RWPE2 (cell line): ENCODE data around the gene CAPS.

ENCODE experiments used
- ATAC-seq: fragments of 200-7000 bp; cut with Tn5 transposase; 3 replicates; pipeline ENCODE4 v1.9.1; 2021; ENCODE audit warnings: low read depth
- DNase-seq: peaks from one replicate; pipeline ENCODE4 v3.0.0-alpha.2; 2020; ENCODE audit warnings: low spot score
- H3K27ac ChIP-seq: fragments of 450-650 bp; 2 replicates; pipeline ENCODE4 v1.5.1; 2017; ENCODE audit warnings: mild to moderate bottlenecking; ENCODE audit not compliant: poor library complexity, severe bottlenecking
- H3K27me3 ChIP-seq: fragments of 250-450 bp; sonication (Bioruptor Pico); 2 replicates; pipeline ENCODE4 v1.5.1; 2021; ENCODE audit warnings: mild to moderate bottlenecking, moderate library complexity; ENCODE audit not compliant: insufficient read depth, poor library complexity, severe bottlenecking
- H3K36me3 ChIP-seq: fragments of 250-450 bp; sonication (Bioruptor Pico); 2 replicates; pipeline ENCODE4 v1.5.1; 2020; ENCODE audit warnings: low read depth, mild to moderate bottlenecking, moderate library complexity
- H3K4me1 ChIP-seq: fragments of 250-450 bp; sonication (Bioruptor Pico); 2 replicates; pipeline ENCODE4 v1.5.1; 2021; ENCODE audit warnings: mild to moderate bottlenecking, moderate library complexity; ENCODE audit not compliant: insufficient read depth, poor library complexity, severe bottlenecking
- H3K4me3 ChIP-seq: fragments of 250-450 bp; sonication (Bioruptor Pico); 2 replicates; pipeline ENCODE4 v1.5.1; 2021; ENCODE audit warnings: mild to moderate bottlenecking, moderate library complexity; ENCODE audit not compliant: severe bottlenecking
- H3K9me3 ChIP-seq: fragments of 250-450 bp; sonication (Bioruptor Pico); 2 replicates; pipeline ENCODE4 v1.5.1; 2021; ENCODE audit warnings: mild to moderate bottlenecking, moderate library complexity; ENCODE audit not compliant: severe bottlenecking
- CTCF ChIP-seq: fragments of 450-650 bp; IDR thresholded peaks from one replicate; pipeline ENCODE4 v1.5.1; 2017; ENCODE audit warnings: mild to moderate bottlenecking, moderate library complexity; ENCODE audit not compliant: poor library complexity, severe bottlenecking

The CAPS gene

DNA sequence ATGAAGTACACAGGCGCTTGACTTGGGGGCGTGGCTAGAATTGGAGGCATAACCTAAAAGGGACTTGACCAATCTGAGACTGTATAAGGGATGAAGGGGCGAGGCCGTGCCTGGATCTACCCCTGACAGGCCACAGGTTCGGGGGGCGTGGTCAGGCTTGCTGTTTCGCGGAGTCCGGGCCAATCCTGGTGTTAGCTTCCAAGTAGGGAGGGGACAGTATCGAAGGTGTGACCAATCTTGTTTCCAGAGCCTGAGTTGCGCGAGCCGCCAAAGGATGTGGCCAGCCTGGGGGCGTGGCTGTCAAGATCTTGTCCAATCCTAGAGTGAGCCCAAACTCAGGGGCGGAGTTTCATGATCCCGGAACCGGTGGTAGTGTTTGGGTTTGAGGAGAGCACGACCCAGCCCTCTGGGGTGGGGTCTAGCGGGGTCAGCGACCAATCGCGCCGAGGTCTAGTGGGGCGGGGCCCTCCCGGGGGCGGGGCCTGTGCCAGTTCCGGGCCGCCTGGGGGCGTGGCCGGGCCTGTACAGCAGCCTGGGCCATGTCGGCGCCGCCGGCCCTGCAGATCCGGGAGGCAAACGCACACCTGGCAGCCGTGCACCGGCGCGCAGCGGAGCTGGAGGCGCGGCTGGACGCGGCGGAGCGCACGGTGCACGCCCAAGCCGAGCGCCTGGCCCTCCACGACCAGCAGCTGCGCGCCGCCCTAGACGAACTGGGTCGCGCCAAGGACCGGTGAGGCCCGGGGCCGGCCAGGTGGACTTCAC is 9.5 kb upstream of the CAPS start, which contains the start of gene VMAC:
TSS of gene VMAC (plus strand) at position 521 of the 762 bp plus-strand sequence. CDS start at position 540, 19 bp downstream.
- Histone ChIP-seq H3K27me3 (no peaks in the 10 kb centered on the region), H3K36me3 (peaks cover 14% of the 10 kb centered on the region), H3K9me3 (no peaks in the 10 kb centered on the region), H3K4me3 (peak within 1 kb of the TSS; percentile 97), H3K27ac (peak within 1 kb of the TSS; percentile 80), H3K4me1 (peaks cover 3% of the 10 kb centered on the region)
- peak; percentile 87 for ATAC-seq
- TF ChIP-seq CTCF: no peak
- peak; percentile 100 for DNase-seq

GRCh38 chr19:5905114-5905778 is 8.8 kb upstream of the CAPS start:
- ATAC-seq (no peak), DNase-seq (no peak)
- Histone ChIP-seq H3K27me3 (no peaks in the 10 kb centered on the region), H3K27ac (peak overlapping the region; percentile 4), H3K36me3 (peaks cover 11% of the 10 kb centered on the region), H3K4me1 (peaks cover 10% of the 10 kb centered on the region), H3K4me3 (peak overlapping the region; percentile 58), H3K9me3 (no peaks in the 10 kb centered on the region)
- no peak for TF ChIP-seq CTCF

DNA sequence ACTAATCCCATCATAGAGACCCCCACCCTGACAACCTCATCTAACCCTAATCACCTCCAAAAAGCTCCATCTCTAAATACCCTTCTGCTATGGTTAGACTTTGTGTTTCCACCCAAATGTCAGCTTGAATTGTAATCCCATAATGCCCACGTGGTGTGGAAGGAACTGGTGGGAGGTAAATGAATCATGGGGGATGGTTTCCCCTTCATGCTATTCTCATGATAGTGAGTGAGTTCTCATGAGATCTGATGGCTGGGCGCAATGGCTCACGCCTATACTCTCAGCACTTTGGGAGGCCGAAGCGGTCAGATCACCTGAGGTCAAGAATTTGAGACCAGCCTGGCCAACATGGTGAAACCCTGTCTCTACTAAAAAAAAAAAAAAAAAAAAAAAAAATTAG is 6.8 kb upstream of the CAPS start:
- Histone ChIP-seq H3K9me3 (no peaks in the 10 kb centered on the region), H3K4me1 (peaks cover 16% of the 10 kb centered on the region), H3K27ac (no peak overlapping the region), H3K4me3 (no peak overlapping the region), H3K27me3 (no peaks in the 10 kb centered on the region), H3K36me3 (peaks cover 3% of the 10 kb centered on the region)
- DNase-seq: no peak
- no peak for ATAC-seq
- TF ChIP-seq CTCF: no peak

DNA sequence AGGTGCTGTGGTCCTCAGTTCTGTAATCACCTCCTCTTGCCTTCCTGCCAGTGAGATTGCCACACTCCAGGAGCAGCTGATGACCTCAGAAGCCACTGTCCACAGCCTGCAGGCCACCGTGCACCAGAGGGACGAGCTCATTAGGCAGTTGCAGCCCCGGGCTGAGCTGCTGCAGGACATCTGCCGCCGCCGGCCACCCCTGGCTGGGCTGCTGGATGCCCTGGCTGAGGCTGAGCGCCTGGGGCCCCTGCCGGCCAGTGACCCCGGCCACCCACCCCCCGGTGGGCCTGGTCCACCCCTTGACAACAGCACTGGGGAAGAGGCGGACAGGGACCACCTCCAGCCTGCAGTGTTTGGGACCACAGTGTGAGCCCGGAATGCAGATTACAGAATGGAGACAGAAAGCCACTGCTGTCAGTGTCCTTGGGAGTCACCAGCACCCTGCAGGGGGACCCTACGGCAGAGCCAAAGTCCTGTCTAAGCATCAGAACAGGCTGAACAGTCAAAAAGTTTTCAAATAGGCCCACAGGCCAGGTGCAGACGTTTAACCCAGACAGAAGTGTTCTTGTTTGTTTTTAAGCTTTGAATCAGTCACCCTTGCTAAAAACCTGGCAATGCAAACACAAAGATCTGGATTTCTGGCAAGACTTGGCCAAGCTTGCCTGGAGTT is 5.1 kb upstream of the CAPS start:
- Histone ChIP-seq H3K4me1 (peaks cover 15% of the 10 kb centered on the region), H3K9me3 (no peaks in the 10 kb centered on the region)

More for the DNA sequence above, 5.1 kb upstream of the CAPS start:
- DNase-seq (no peak), ATAC-seq (no peak)
- no peak overlapping the region for H3K4me3 ChIP-seq
- H3K27ac ChIP-seq: peak overlapping the region; percentile 45
- no peak for TF ChIP-seq CTCF
- no peaks in the 10 kb centered on the region for H3K36me3 ChIP-seq
- H3K27me3 ChIP-seq: no peaks in the 10 kb centered on the region
